OCI-LY3 (cell line): ENCODE data around the gene SHISA2.

Source experiments
- H2AFZ ChIP-seq: fragments of 200-600, 300-600 bp; shearing (Covaris generic); 2 replicates; pipeline ENCODE4 v1.6.0; 2014; ENCODE audit warnings: antibody characterized with exemption, low read depth, low read length
- H3K27ac ChIP-seq: fragments of 200-600, 300-600 bp; sonication (generic); 2 replicates; pipeline ENCODE4 v1.5.1; 2014; ENCODE audit warnings: mild to moderate bottlenecking, low read length, moderate library complexity, mixed read lengths
- H3K27me3 ChIP-seq: fragments of 200-600, 300-600 bp; sonication (generic); 2 replicates; pipeline ENCODE4 v1.6.1; 2014; ENCODE audit warnings: low read depth, low read length, mixed read lengths
- H3K36me3 ChIP-seq: fragments of 200-600, 300-600 bp; sonication (generic); replicated peaks from 2 replicates; pipeline ENCODE3; 2014; ENCODE audit warnings: low read depth, low read length, mixed read lengths
- H3K4me1 ChIP-seq: fragments of 300-600, 200-600 bp; sonication (generic); 2 replicates; pipeline ENCODE4 v1.6.1; 2014; ENCODE audit warnings: low read length, mixed read lengths
- H3K4me2 ChIP-seq: fragments of 200-600, 300-600 bp; sonication (generic); 2 replicates; pipeline ENCODE4 v1.6.1; 2014; ENCODE audit warnings: low read length, mixed read lengths
- H3K4me3 ChIP-seq: fragments of 300-600, 200-600 bp; sonication (generic); 2 replicates; pipeline ENCODE4 v1.5.1; 2014; ENCODE audit warnings: antibody characterized with exemption, mild to moderate bottlenecking, low read length, moderate library complexity
- H3K79me2 ChIP-seq: fragments of 300-600, 200-600 bp; shearing (Covaris generic); 2 replicates; pipeline ENCODE4 v1.6.1; 2014; ENCODE audit warnings: mild to moderate bottlenecking, low read length, mixed read lengths
- H3K9ac ChIP-seq: fragments of 300-600, 200-600 bp; shearing (Covaris generic); 2 replicates; pipeline ENCODE4 v1.6.0; 2014; ENCODE audit warnings: mild to moderate bottlenecking, low read length, moderate library complexity
- H3K9me3 ChIP-seq: fragments of 200-600, 300-600 bp; shearing (Covaris generic); 2 replicates; pipeline ENCODE4 v1.6.1; 2014; ENCODE audit warnings: low read length, mixed read lengths; ENCODE audit not compliant: insufficient read depth
- H4K20me1 ChIP-seq: fragments of 200-600, 300-600 bp; sonication (generic); 2 replicates; pipeline ENCODE4 v1.6.1; 2016; ENCODE audit warnings: low read length, mixed read lengths; ENCODE audit not compliant: insufficient read depth
- CTCF ChIP-seq: fragments of 200-600, 300-600 bp; sonication (generic); IDR thresholded peaks from 2 replicates; pipeline ENCODE4 v1.5.1; 2014; ENCODE audit warnings: antibody characterized with exemption, low read length, low read depth
- EZH2phosphoT487 ChIP-seq: fragments of 200-600 bp; shearing (Covaris generic); IDR thresholded peaks from 2 replicates; pipeline ENCODE4 v1.6.1; 2018; ENCODE audit warnings: antibody characterized with exemption, mixed run types, low read depth

SHISA2 gene

DNA sequence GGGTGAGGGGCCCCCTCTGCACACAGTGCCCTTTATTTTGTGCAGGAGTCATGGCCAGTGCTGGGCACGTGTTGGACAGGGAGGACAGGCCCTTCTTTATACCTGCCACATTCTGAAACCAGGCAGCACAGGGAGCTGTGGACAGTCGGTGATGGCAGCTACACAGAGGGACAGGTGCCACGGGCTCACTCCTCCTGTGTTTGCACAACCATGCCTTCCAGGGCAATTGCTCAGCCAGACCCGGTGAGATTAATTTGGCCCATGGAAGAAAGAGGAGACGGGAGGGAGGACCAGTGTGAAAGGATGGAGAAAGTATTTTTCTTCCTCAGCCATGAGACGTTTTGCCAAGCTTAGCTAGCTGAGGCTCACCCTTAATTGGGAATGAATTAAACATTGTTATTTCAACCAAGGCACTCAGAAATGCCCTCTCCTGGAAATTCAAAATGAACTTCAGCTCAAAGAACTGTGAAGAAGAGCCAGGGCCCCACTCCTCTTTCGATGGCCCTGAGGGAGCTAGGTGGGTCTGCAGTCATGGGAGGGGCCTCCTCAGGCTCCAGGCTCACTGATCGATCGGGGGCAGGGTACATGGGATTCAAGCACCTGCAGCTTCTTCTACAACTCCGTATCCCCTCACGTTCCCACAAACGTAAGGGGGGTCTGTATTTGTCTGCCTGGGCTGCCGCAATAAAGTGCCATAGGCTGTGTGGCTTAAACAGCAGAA lies 41.2 kb downstream of the SHISA2 start:
- no peaks in the 10 kb centered on the region for H4K20me1 ChIP-seq
- no peak overlapping the region for H3K27ac ChIP-seq
- H3K4me3 ChIP-seq: no peak overlapping the region
- H3K9ac ChIP-seq: no peak overlapping the region
- TF ChIP-seq EZH2phosphoT487 (no peak), CTCF (no peak)
- no peak overlapping the region for H3K4me2 ChIP-seq
- no peaks in the 10 kb centered on the region for H3K27me3 ChIP-seq
- H2AFZ ChIP-seq: no peak overlapping the region
- H3K4me1 ChIP-seq: peaks cover 15% of the 10 kb centered on the region
- no peaks in the 10 kb centered on the region for H3K9me3 ChIP-seq
- H3K79me2 ChIP-seq: no peaks in the 10 kb centered on the region
- no peaks in the 10 kb centered on the region for H3K36me3 ChIP-seq

- no peak overlapping the region for H3K27ac ChIP-seq
- no peaks in the 10 kb centered on the region for H3K36me3 ChIP-seq
- H3K27me3 ChIP-seq: no peaks in the 10 kb centered on the region
- TF ChIP-seq EZH2phosphoT487 (no peak), CTCF (no peak)
- H3K4me1 ChIP-seq: peaks cover 15% of the 10 kb centered on the region
- peak overlapping the region; percentile 44 for H3K4me2 ChIP-seq
- H3K9me3 ChIP-seq: no peaks in the 10 kb centered on the region; the same call in 1 of the 2 replicates
- no peaks in the 10 kb centered on the region for H3K79me2 ChIP-seq
- H2AFZ ChIP-seq: no peak overlapping the region
- no peaks in the 10 kb centered on the region for H4K20me1 ChIP-seq
- H3K4me3 ChIP-seq: 0 out of 2 replicates have a peak overlapping the region, but pooled peaks have one; percentile 4
- H3K9ac ChIP-seq: no peak overlapping the region
Observed at GRCh38 chr13:26007261-26008125, 44.3 kb downstream of the SHISA2 start.
